ENCODE data around the gene NAA80.

- TF ChIP-seq, protein P1, sequence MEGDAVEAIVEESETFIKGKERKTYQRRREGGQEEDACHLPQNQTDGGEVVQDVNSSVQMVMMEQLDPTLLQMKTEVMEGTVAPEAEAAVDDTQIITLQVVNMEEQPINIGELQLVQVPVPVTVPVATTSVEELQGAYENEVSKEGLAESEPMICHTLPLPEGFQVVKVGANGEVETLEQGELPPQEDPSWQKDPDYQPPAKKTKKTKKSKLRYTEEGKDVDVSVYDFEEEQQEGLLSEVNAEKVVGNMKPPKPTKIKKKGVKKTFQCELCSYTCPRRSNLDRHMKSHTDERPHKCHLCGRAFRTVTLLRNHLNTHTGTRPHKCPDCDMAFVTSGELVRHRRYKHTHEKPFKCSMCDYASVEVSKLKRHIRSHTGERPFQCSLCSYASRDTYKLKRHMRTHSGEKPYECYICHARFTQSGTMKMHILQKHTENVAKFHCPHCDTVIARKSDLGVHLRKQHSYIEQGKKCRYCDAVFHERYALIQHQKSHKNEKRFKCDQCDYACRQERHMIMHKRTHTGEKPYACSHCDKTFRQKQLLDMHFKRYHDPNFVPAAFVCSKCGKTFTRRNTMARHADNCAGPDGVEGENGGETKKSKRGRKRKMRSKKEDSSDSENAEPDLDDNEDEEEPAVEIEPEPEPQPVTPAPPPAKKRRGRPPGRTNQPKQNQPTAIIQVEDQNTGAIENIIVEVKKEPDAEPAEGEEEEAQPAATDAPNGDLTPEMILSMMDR (IDR thresholded peaks at IDR 0.05) = no peak
- no peak for TF ChIP-seq POLR2A (IDR thresholded peaks at IDR 0.05)
- no peak for TF ChIP-seq EP300 (IDR thresholded peaks at IDR 0.05)
Measured at GRCh38 chr3:50304601-50305000, 5.4 kb upstream of the NAA80 start.
